LHCN-M2 (cell line): ENCODE data around the gene IPCEF1. TPM values are rescaled to one million over a fixed set of nuclear protein-coding genes. Genes with fewer than 3 reads are reported as not detected.
"Not testable (repeated sequence)": the region's sequence is repeated elsewhere in the genome, so short reads cannot be mapped to it uniquely, and the experiment has no call there.

Experiments
- DNase-seq: peaks from one replicate; pipeline ENCODE4 v3.0.0-alpha.2; 2012; ENCODE audit warnings: low read depth
- total RNA-seq: library from RNA; depleted of rRNA; stranded (reverse); fragments of >200 nt; gene quantifications from 2 replicates; pipeline ENCODE4 v1.2.3, GENCODE V29; 2014

IPCEF1 gene
- total RNA-seq, 1 experiment from 2014 or later = not detected

DNA sequence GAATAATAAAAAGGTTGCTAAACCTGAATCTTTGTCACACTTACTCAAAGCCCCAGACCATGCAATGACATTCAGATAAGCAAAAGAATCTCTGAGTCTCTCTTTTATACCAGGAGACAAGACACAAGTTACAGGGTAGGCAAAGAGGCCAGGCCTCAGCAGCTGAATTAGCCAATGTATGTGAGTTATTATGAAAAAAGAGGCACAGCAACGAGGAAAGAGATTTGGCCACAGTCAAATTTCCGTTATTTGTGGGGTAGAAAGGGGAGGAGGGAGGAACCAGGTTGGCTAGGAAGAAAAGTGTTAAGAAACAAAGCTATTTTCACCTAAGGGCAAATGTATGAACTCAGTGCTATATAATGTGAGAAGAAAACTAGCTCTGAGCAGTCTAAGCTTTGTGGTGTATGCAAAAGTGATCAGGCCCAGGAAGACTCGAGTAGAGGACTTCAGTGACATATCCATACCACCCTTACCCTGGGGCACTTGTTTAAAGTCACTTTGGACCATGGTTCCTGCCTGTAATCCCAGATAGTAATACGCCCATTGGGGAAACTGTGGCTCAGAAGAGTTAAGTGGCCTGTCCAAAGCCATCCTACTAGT is 19.1 kb downstream of the IPCEF1 start:
- no peak for DNase-seq

GRCh38 chr6:154334147-154334546 is 22.5 kb downstream of the IPCEF1 start:
- not testable (repeated sequence) for DNase-seq

DNA sequence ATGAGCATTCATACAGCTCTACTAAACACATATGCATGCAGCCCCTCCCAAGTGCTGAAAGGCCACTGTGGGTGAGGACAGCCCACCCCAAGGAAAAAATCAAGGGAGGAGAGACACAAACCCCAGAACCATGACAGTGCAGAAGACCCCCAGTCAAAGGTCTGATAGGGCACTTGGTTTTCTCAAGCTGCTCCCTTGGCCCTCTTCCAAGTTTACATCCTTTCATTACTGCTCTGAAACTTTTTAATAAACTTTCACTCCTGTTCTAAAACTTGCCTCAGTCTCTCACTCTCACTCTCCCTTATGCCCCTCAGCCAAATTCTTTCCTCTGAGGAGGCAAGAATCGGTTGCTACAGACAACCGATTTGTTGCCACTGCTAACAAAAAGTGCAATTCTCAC is 24.9 kb downstream of the IPCEF1 start:
- no peak for DNase-seq

DNA sequence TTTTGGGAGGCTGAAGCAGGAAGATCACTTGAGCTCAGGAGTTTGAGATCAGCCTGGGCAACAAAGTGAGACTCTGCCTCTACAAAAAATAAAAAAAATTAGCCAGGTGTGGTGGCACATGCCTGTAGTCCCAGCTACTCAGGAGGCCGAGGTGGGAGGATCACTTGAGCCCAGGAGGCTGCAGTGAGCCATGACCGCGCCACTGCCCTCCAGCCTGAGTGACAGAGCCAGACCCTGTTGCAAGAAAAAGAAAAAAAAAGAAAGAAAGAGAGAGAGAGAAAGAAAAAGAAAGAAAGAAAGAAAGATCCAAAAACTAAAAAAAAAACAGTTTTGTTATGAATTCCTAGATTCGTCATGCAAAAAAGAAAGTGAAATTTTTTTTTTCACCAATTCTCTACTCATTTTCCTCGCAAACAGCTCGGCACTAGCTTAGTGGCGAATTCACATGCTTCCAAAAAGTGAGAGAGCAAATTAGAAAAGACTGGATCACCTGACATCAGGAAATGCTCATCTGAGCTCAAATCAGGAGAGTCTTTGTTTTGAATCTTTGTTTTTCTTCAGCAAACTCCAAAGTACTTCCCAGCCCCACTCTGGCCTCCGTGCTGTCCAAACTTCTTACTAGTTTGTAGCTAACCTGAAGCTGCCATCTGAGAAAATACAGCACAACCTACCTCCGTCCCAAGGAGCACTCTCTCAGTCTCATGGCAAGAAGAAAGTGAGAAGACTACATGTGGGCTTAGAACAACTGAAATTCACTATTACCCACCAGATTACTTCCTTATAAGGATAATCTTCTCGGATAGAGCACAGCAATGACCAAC is 27.0 kb downstream of the IPCEF1 start:
- peak; percentile 1 for DNase-seq

GRCh38 chr6:154327313-154327712 is 29.3 kb downstream of the IPCEF1 start:
- DNase-seq = not testable (repeated sequence)

GRCh38 chr6:154325142-154325541 is 31.5 kb downstream of the IPCEF1 start:
- DNase-seq = no peak

- DNase-seq = no peak
Observed at GRCh38 chr6:154320181-154320580, 36.4 kb downstream of the IPCEF1 start.

GRCh38 chr6:154319231-154319858 is 37.3 kb downstream of the IPCEF1 start:
- peak; percentile 2 for DNase-seq

- no peak for DNase-seq
Observed at GRCh38 chr6:154318721-154319120, 37.9 kb downstream of the IPCEF1 start.

DNA sequence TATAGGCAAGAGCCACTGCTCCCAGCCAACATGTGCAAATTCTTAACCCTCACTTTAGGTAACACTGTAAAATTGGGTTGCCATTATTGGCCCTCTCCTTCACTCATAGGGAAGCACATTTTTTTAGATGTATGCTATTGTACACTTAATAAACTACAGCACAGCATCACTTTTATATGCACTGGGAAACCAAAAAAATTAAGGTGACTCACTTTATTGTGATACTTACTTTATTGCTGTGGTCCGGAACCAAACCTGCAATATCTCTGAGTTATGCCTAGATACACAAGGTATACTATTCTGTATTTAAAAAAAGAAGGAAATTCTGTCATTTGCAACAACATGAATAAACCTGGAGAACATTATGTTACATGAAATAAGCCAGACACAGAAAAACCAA is 40.5 kb downstream of the IPCEF1 start:
- no peak for DNase-seq

DNA sequence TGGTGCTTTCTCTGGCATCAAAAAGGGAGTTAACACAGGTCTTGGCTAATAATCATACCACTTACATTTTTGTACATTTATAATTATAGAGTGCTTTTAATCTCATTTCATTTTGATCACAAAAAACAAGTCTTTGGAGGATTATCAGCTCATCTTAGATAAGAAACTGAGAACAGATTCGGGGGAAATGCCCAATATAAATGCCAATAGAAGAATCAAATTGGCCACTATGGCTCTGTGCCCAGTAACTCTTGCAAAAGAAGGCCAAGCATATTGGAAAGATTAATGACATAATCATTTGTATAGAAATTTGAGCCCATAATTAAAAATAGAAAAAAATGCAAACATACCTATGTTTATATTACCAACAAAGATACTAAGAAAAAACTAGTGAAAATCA is 42.5 kb downstream of the IPCEF1 start:
- DNase-seq = no peak

DNA sequence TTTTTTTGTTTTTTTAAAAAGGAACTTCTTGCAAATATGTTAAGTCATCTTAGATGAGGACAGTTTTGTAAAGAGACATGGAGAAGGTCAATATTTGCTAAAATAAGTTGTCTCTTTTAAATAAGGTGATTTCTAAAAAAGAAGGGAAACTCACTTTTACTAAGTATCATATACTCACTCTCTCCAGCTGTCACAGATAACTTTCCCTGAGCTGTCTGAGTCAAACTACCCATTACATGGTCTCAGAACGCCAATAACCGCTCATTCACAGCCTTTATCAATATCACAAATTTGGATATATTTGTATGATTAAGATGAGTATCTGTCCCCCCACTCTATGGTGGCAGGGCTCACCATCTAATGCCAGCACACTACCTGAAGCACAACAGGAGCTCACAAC is 47.6 kb downstream of the IPCEF1 start:
- DNase-seq = no peak

- no peak for DNase-seq
Observed at GRCh38 chr6:154307696-154308425, 48.7 kb downstream of the IPCEF1 start.

- DNase-seq = not testable (repeated sequence)
Observed at GRCh38 chr6:154307147-154307546, 49.5 kb downstream of the IPCEF1 start.

- DNase-seq = no peak
Observed at GRCh38 chr6:154306696-154307095, 49.9 kb downstream of the IPCEF1 start.

GRCh38 chr6:154304191-154304590 is 52.4 kb downstream of the IPCEF1 start:
- DNase-seq = no peak

GRCh38 chr6:154303642-154304041 is 53.0 kb downstream of the IPCEF1 start:
- peak; percentile 56 for DNase-seq

DNA sequence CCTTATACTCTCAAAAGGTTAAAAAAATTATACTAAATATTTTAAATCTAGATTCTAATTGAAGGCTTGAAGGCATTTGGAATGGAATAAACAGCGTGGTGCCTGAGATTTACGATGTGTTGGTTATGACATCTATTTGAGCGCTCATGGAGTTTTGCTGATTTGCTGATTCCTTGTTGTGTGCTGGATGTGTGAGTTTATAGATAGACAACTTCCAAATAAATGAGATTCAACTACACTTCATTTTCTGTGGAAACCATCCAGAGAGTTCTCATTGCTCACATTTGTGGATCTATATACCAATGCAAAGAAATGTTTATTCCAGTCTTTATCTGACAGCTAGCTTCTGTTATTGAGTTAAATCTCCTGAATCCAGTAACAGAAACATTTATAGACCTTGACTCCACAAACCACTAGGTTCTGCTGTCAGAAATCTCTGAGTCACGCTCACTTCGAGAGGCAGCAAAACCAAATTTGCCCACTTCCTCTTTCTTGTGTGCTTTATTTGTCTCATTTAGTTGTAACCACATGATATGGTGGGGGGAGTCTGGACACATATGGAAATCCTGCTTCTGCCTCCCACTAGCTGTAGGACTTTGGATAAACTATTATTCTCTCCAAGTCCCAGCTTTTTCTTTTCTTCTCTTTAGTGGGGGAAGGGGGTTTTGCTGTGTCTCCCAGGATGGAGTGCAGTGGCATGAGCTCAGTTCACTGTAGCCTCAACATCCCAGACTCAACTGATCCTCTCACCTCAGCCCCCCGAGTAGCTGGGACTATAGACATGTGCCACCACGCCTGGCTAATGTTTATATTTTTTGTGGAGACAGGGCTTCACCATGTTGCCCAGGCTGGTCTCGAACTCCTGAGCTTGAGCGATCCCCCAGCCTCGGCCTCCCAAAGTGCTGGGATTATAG is 54.5 kb downstream of the IPCEF1 start:
- peak; percentile 82 for DNase-seq

DNA sequence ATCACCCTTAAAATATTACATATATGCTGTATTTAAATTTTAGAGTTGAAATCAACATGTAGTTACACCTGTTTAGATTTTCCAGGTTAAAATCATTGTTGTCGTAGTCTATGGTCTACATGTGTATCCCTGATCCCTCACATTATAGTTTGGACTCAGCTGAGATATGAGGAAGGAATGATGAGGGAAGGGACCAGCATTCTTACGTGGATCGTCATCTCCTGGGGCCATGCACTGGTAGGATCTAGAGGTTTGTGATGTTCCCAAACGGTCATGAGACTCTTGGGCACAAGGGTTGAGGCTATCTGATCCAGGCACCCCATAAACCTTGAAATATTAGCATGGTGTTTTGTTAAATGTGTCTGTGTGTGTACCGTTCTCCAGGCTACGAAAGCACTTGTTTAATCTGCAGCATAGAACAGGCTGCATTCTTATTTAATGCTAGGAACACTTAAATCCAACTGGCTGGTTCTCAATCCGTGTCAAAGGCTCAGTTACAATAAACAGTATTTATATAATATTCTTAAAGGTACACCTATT is 55.4 kb downstream of the IPCEF1 start:
- no peak for DNase-seq

DNA sequence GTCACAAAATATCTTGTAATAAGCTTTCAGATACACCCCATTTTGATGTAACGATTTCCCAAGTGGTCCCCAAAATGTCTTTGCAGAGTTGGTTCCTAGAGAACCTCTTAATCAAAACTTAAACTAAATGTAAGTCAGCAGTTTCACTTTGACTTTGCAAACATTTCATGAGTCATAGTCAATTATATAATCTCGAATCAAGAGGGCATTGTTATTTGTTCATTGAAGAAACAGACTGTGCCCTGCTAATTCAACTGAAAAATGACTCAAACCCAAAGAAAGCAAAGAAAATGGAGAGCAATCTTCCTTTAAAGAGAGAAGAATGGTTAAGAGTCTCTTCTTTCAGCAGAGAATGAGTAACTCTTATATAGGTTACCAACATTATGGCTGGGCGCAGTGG is 58.3 kb downstream of the IPCEF1 start:
- DNase-seq = peak; percentile 44

DNA sequence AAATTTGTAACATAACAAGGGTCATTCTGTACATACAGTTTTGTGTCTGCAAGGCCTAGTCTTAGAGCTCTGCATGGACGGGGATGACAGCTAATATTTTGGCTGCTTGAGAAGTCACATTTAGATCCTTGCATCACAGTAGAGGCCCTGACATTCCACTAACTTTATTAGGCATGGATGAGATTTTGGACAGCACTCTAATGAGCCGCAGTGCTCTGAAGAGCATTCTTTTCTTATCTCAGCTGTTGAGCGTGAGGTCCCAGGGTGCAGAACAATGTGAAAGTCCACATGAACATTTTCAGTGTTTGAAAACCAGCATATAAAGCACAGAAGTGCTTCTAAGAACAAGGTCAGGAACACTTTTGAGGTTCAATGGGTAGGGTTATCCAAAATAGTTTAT is 58.9 kb downstream of the IPCEF1 start:
- peak; percentile 17 for DNase-seq
